Measurements from ENCODE around the gene OGA. TPM values are rescaled to one million over a fixed set of nuclear protein-coding genes. Genes with fewer than 3 reads are reported as not detected.

OGA gene
- total RNA-seq, 2 experiments from 2014 or later, result 135 to 145 TPM

- peaks cover under 1% of the 10 kb centered on the region for H3K36me3 Mint-ChIP-seq (ENCODE audit: low read depth)
- H3K4me3 Mint-ChIP-seq, result no peak overlapping the region
- no peaks in the 10 kb centered on the region for H3K9me3 Mint-ChIP-seq
- H3K27me3 Mint-ChIP-seq, result no peaks in the 10 kb centered on the region
- CTCF ChIA-PET, result interaction anchor here (1.1 to 2.2 kb wide), 2 partner anchors 8 to 10 kb away, joined by 3 to 5 read pairs; no protein-coding TSS in a partner anchor
- POLR2A ChIA-PET, result no interaction called here
- H3K4me1 Mint-ChIP-seq, result peaks cover 64% of the 10 kb centered on the region
- no peak for DNase-seq
- H3K27ac Mint-ChIP-seq, result no peak overlapping the region
Measured at GRCh38 chr10:101832325-101832771, 14.1 kb upstream of the OGA start.

GRCh38 chr10:101831169-101831811 lies 13.0 kb upstream of the OGA start:
- ChIA-PET CTCF (interaction anchor here (1.1 to 4.7 kb wide), 2 partner anchors 9 to 10 kb away, joined by 3 to 31 read pairs; no protein-coding TSS in a partner anchor), POLR2A (interaction anchor here (2.4 kb wide), 1 partner anchor 14 kb away, joined by 7 read pairs; the partner anchor contains the start of gene OGA)
- Mint-ChIP-seq H3K36me3 (ENCODE audit: low read depth) (peaks cover 3% of the 10 kb centered on the region), H3K27ac (peak overlapping the region; percentile 96), H3K27me3 (no peaks in the 10 kb centered on the region), H3K4me3 (peak overlapping the region; percentile 68), H3K9me3 (no peaks in the 10 kb centered on the region), H3K4me1 (peaks cover 64% of the 10 kb centered on the region)
- no peak for DNase-seq

GRCh38 chr10:101830322-101831168 lies 12.3 kb upstream of the OGA start:
- Mint-ChIP-seq H3K36me3 (ENCODE audit: low read depth) (peaks cover 3% of the 10 kb centered on the region), H3K9me3 (no peaks in the 10 kb centered on the region), H3K4me3 (peak overlapping the region; percentile 68), H3K27ac (peak overlapping the region; percentile 96), H3K27me3 (no peaks in the 10 kb centered on the region), H3K4me1 (peaks cover 58% of the 10 kb centered on the region)
- peak; percentile 95 for DNase-seq
- POLR2A ChIA-PET, result interaction anchor here (2.4 kb wide), 1 partner anchor 13 kb away, joined by 7 read pairs; the partner anchor contains the start of gene OGA
- CTCF ChIA-PET, result interaction anchor here (4.7 kb wide), 1 partner anchor 10 kb away, joined by 31 read pairs; no protein-coding TSS in a partner anchor

GRCh38 chr10:101829561-101830315 lies 11.5 kb upstream of the OGA start:
- Mint-ChIP-seq H3K36me3 (ENCODE audit: low read depth) (peaks cover 3% of the 10 kb centered on the region), H3K4me3 (peak overlapping the region; percentile 68), H3K27ac (peak overlapping the region; percentile 96), H3K27me3 (no peaks in the 10 kb centered on the region), H3K4me1 (peaks cover 54% of the 10 kb centered on the region), H3K9me3 (no peaks in the 10 kb centered on the region)
- CTCF ChIA-PET, result interaction anchor here (0.5 to 4.7 kb wide), 2 partner anchors 11 to 14 kb away, joined by 3 to 31 read pairs; no protein-coding TSS in a partner anchor
- DNase-seq, result peak; percentile 67
- POLR2A ChIA-PET, result interaction anchor here (2.4 kb wide), 1 partner anchor 12 kb away, joined by 7 read pairs; the partner anchor contains the start of gene OGA

GRCh38 chr10:101828766-101829551 lies 10.7 kb upstream of the OGA start:
- H3K27me3 Mint-ChIP-seq, result no peaks in the 10 kb centered on the region
- H3K4me3 Mint-ChIP-seq, result no peak overlapping the region
- POLR2A ChIA-PET, result interaction anchor here (2.4 kb wide), 1 partner anchor 11 kb away, joined by 7 read pairs; the partner anchor contains the start of gene OGA
- no peaks in the 10 kb centered on the region for H3K9me3 Mint-ChIP-seq
- CTCF ChIA-PET, result interaction anchor here (2.7 to 4.7 kb wide), 2 partner anchors 11 to 12 kb away, joined by 18 to 31 read pairs; partner anchors contain the start of gene OGA
- DNase-seq, result no peak
- peaks cover 46% of the 10 kb centered on the region for H3K4me1 Mint-ChIP-seq
- peaks cover 3% of the 10 kb centered on the region for H3K36me3 Mint-ChIP-seq (ENCODE audit: low read depth)
- H3K27ac Mint-ChIP-seq, result no peak overlapping the region

GRCh38 chr10:101827919-101828600 lies 9.8 kb upstream of the OGA start:
- no peaks in the 10 kb centered on the region for H3K9me3 Mint-ChIP-seq
- H3K4me3 Mint-ChIP-seq, result no peak overlapping the region
- DNase-seq, result no peak
- no peaks in the 10 kb centered on the region for H3K27me3 Mint-ChIP-seq
- peaks cover 3% of the 10 kb centered on the region for H3K36me3 Mint-ChIP-seq (ENCODE audit: low read depth)
- POLR2A ChIA-PET, result no interaction called here
- peaks cover 38% of the 10 kb centered on the region for H3K4me1 Mint-ChIP-seq
- H3K27ac Mint-ChIP-seq, result no peak overlapping the region
- CTCF ChIA-PET, result interaction anchor here (2.7 to 4.7 kb wide), 2 partner anchors 10 to 13 kb away, joined by 18 to 31 read pairs; partner anchors contain the start of gene OGA

GRCh38 chr10:101826852-101827434 lies 8.7 kb upstream of the OGA start:
- CTCF ChIA-PET, result interaction anchor here (1.3 to 4.7 kb wide), 3 partner anchors 9 to 46 kb away, joined by 3 to 31 read pairs (median 18); partner anchors contain the start of gene OGA
- Mint-ChIP-seq H3K9me3 (no peaks in the 10 kb centered on the region), H3K36me3 (ENCODE audit: low read depth) (peaks cover 3% of the 10 kb centered on the region), H3K4me3 (no peak overlapping the region), H3K4me1 (peaks cover 32% of the 10 kb centered on the region), H3K27me3 (no peaks in the 10 kb centered on the region), H3K27ac (no peak overlapping the region)
- POLR2A ChIA-PET, result no interaction called here
- no peak for DNase-seq

- H3K27ac Mint-ChIP-seq, result no peak overlapping the region
Measured at GRCh38 chr10:101824736-101825135, 6.5 kb upstream of the OGA start.

GRCh38 chr10:101818872-101819633 lies 809 bp upstream of the OGA start:
- Mint-ChIP-seq H3K27me3 (no peaks in the 10 kb centered on the region), H3K4me3 (peak overlapping the region; percentile 100), H3K36me3 (ENCODE audit: low read depth) (peaks cover 20% of the 10 kb centered on the region), H3K9me3 (no peaks in the 10 kb centered on the region), H3K4me1 (peaks cover 34% of the 10 kb centered on the region), H3K27ac (peak overlapping the region; percentile 100)
- no peak for DNase-seq
- CTCF ChIA-PET, result interaction anchor here (0.7 to 2.1 kb wide), 7 partner anchors 8 to 191 kb away, joined by 4 to 18 read pairs (median 5); no protein-coding TSS in a partner anchor
- POLR2A ChIA-PET, result no interaction called here

More at GRCh38 chr10:101824736-101825135, 6.5 kb upstream of the OGA start:
- ChIA-PET POLR2A (no interaction called here), CTCF (interaction anchor here (1.2 to 3.1 kb wide), 3 partner anchors 11 to 21 kb away, joined by 3 to 9 read pairs (median 3); no protein-coding TSS in a partner anchor)
- Mint-ChIP-seq H3K9me3 (no peaks in the 10 kb centered on the region), H3K36me3 (ENCODE audit: low read depth) (peaks cover 3% of the 10 kb centered on the region), H3K4me1 (peaks cover 18% of the 10 kb centered on the region), H3K4me3 (no peak overlapping the region), H3K27me3 (no peaks in the 10 kb centered on the region)
- DNase-seq, result no peak
